ENCODE measurements around the gene SLC30A5. TPM values are rescaled to one million over a fixed set of nuclear protein-coding genes. Genes with fewer than 3 reads are reported as not detected.
A peak's percentile ranks its signal among the peaks of the same experiment; 100 is the strongest.

Gene SLC30A5
- total and polyA plus RNA-seq, 9 of the 15 experiments (the other 6 are each of a cell fraction or from before 2014, with no cell fraction given): 22.9 to 86.8 (median 62.5) TPM

- ChIA-PET CTCF (ENCODE audit: low intra/inter-chr PET ratio) (no interaction called here), POLR2A (no interaction called here)
- H3K27me3 ChIP-seq (ENCODE audit: control insufficient read depth in 2 of 2, insufficient read depth in 2 of 2, low read length in 2 of 2): no peaks in the 10 kb centered on the region
- 79% methylated on average over 3 of the region's 6 CpGs for WGBS (ENCODE audit: insufficient coverage, low coverage, missing lambda C conversion rate)
- peaks cover 18 to 21% of the 10 kb centered on the region in 2 experiments for H3K4me1 ChIP-seq (replicated peaks in 1 of 2; ENCODE audit: control insufficient read depth in 2 of 2, insufficient read depth in 2 of 2, low read length in 2 of 2)
- peaks cover 30% of the 10 kb centered on the region for H3K79me2 ChIP-seq (ENCODE audit: control insufficient read depth, insufficient read depth, low read length)
- FAIRE-seq: no peak
- no peak for DNase-seq (ENCODE audit: extremely low read depth in 1 of 4, low spot score in 3 of 4)
- H3K36me3 ChIP-seq (ENCODE audit: control insufficient read depth, insufficient read depth, low read length): peaks cover 17% of the 10 kb centered on the region
- no peaks in the 10 kb centered on the region for H3K9me1 ChIP-seq (ENCODE audit: control insufficient read depth, insufficient read depth, low read length)
- no TSS peak for BruUV-seq (replicated peaks)
- intact Hi-C loops (cut with micrococcal nuclease) (loop anchor here (2.0 to 5.0 kb wide), 3 partner anchors 49 to 141 kb away; partner anchors contain the start of genes CCNB1 and CDK7), in situ Hi-C loops (cut with MboI) (no loop called here)
- no peak for ATAC-seq
- H3K4me3 ChIP-seq: no peak overlapping the region
- H3K27ac ChIP-seq (ENCODE audit: extremely low read depth, low read depth, low read length): peak overlapping the region; percentile 56; the same call in 1 of the 3 replicates
- no peak overlapping the region for H3K4me2 ChIP-seq (ENCODE audit: insufficient read depth, low read length)
- H3K9me3 ChIP-seq (replicated peaks; ENCODE audit: control insufficient read depth, insufficient read depth, low read depth, low read length): no peaks in the 10 kb centered on the region
- peak overlapping the region; percentile 92 for H2AFZ ChIP-seq (ENCODE audit: low read depth, low read length)
- 0 out of 4 replicates have a peak overlapping the region, but pooled peaks of 1 of the 2 experiments have one; percentile 35 for H3K9ac ChIP-seq (ENCODE audit: insufficient read depth in 1 of 2, low read depth in 2 of 2, low read length in 2 of 2)
- no peaks in the 10 kb centered on the region for H4K20me1 ChIP-seq (replicated peaks; ENCODE audit: control insufficient read depth, insufficient read depth, low read length)
- TF ChIP-seq HMG20A (CRISPR knock-in tag; conservative IDR thresholded peaks at IDR 0.05) (no peak), TBP (optimal IDR thresholded peaks at IDR 0.05; ENCODE audit: low read depth, low read length) (no peak), ZBTB9 (CRISPR knock-in tag; IDR thresholded peaks at IDR 0.05) (peak; percentile 52; the same call in 1 of the 2 replicates), PTTG1 (tag; IDR thresholded peaks at IDR 0.05; ENCODE audit: low read depth) (peak; percentile 53; the same call in 1 of the 2 replicates), FUS (optimal IDR thresholded peaks at IDR 0.05; ENCODE audit: low read depth, low read length) (no peak), GTF2A2 (tag; IDR thresholded peaks at IDR 0.05) (peak; percentile 70; the same call in 1 of the 2 replicates), DMBX1 (CRISPR knock-in tag; IDR thresholded peaks at IDR 0.05; ENCODE audit: borderline replicate concordance) (peak; percentile 93), ZNF57 (CRISPR knock-in tag; IDR thresholded peaks at IDR 0.05) (no peak), KLF16 (IDR thresholded peaks at IDR 0.05) (no peak), SRSF3 (IDR thresholded peaks at IDR 0.05; ENCODE audit: insufficient read depth, low read length) (no peak), ZNF124 (CRISPR knock-in tag; IDR thresholded peaks at IDR 0.05) (no peak), ZNF740 (CRISPR knock-in tag; IDR thresholded peaks at IDR 0.05) (no peak), ZNF740 (tag; IDR thresholded peaks at IDR 0.05) (peak in 1 of 2 experiments; percentile 51; a peak in 1 of 4 replicates), ZNF79 (CRISPR knock-in tag; IDR thresholded peaks at IDR 0.05; ENCODE audit: low read depth) (no peak), MYC (IDR thresholded peaks at IDR 0.05; ENCODE audit: low read depth, low read length) (no peak), MYC (CRISPR knock-in tag; IDR thresholded peaks at IDR 0.05; ENCODE audit: borderline replicate concordance, low read depth) (no peak), TSC22D4 (tag; IDR thresholded peaks at IDR 0.05) (no peak), CXXC5 (CRISPR knock-in tag; IDR thresholded peaks at IDR 0.05) (peak; percentile 42), FOXA1 (IDR thresholded peaks at IDR 0.05; ENCODE audit: borderline replicate concordance) (no peak), TAF9B (IDR thresholded peaks at IDR 0.05; ENCODE audit: partially characterized antibody) (no peak), ZBTB8A (IDR thresholded peaks at IDR 0.05; ENCODE audit: partially characterized antibody) (no peak), PTRF (tag; IDR thresholded peaks at IDR 0.05) (peak; percentile 82), TRIM28 (IDR thresholded peaks at IDR 0.05) (no peak), ZSCAN32 (CRISPR knock-in tag; IDR thresholded peaks at IDR 0.05) (no peak), SMARCE1 (IDR thresholded peaks at IDR 0.05) (no peak)
Measured at GRCh38 chr5:69091771-69092170, 2.0 kb upstream of the SLC30A5 start.
